Measurements from ENCODE around the gene RASGRF1.

DNA sequence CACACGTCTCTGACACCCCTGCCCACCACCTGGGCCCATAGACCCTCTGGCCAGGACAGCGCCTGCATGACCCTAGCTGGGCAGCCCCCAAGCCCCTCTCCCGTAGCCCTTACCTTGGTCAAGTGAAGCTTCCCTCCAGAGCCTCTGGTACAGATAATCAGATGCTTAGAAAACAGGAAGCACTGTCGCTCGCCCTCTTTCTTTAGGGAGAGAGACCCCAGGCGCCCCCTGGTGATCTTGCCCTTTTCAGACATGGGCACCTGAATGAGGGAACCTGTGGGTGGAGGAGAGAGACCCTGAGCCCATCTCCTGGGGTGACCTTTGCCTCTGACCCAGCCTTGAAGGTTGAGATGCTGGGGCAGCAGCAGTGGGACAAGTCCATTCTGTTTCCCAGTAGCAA, 65.4 kb downstream of the RASGRF1 start:
- TF ChIP-seq, protein P1, sequence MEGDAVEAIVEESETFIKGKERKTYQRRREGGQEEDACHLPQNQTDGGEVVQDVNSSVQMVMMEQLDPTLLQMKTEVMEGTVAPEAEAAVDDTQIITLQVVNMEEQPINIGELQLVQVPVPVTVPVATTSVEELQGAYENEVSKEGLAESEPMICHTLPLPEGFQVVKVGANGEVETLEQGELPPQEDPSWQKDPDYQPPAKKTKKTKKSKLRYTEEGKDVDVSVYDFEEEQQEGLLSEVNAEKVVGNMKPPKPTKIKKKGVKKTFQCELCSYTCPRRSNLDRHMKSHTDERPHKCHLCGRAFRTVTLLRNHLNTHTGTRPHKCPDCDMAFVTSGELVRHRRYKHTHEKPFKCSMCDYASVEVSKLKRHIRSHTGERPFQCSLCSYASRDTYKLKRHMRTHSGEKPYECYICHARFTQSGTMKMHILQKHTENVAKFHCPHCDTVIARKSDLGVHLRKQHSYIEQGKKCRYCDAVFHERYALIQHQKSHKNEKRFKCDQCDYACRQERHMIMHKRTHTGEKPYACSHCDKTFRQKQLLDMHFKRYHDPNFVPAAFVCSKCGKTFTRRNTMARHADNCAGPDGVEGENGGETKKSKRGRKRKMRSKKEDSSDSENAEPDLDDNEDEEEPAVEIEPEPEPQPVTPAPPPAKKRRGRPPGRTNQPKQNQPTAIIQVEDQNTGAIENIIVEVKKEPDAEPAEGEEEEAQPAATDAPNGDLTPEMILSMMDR (conservative IDR thresholded peaks at IDR 0.05 in 1 of 2, IDR thresholded peaks at IDR 0.05 in 1 of 2; ENCODE audit: extremely low read depth in 1 of 2, insufficient read depth in 1 of 2, low read depth in 1 of 2, low read length in 2 of 2): no peak
- no peak for TF ChIP-seq EZH2 (IDR thresholded peaks at IDR 0.05; ENCODE audit: borderline replicate concordance, low read length)

Measured in mammary epithelial cell (primary cell).